Measurements from ENCODE around the gene MORN1. TPM values are rescaled to one million over a fixed set of nuclear protein-coding genes. Genes with fewer than 3 reads are reported as not detected.
"Not testable (repeated sequence)": the region's sequence is repeated elsewhere in the genome, so short reads cannot be mapped to it uniquely, and the experiment has no call there.

Gene MORN1
- total RNA-seq, 4 donors from 2014 or later = 5.7 to 9.7 (median 7.1) TPM

- 73 to 82% methylated on average over 9 to 11 of the region's 12 CpGs for WGBS, 2 donors
- no peak for TF ChIP-seq POLR2A (IDR thresholded peaks at IDR 0.05)
- intact Hi-C loops (cut with DNase I; ENCODE audit: low total_unique reads) = no loop called here
- DNase-seq (ENCODE audit: low spot score in 2 of 2) = no peak
- no peak overlapping the region for H3K4me3 ChIP-seq (ENCODE audit: low read depth, poor library complexity, severe bottlenecking)
These were observed 92.7 kb downstream of the MORN1 start for GRCh38 chr1:2298685-2299084.

GRCh38 chr1:2297246-2298011, 93.9 kb downstream of the MORN1 start:
- H3K4me3 ChIP-seq (ENCODE audit: low read depth, poor library complexity, severe bottlenecking) = no peak overlapping the region
- WGBS, 2 donors = 90 to 92% methylated on average over 33 to 35 of the region's 35 CpGs
- intact Hi-C loops (cut with DNase I; ENCODE audit: low total_unique reads) = no loop called here
- DNase-seq (ENCODE audit: low spot score in 2 of 2) = no peak
- TF ChIP-seq CTCF (IDR thresholded peaks at IDR 0.05) = no peak

GRCh38 chr1:2296614-2297013, 94.7 kb downstream of the MORN1 start:
- intact Hi-C loops (cut with DNase I; ENCODE audit: low total_unique reads) = no loop called here
- DNase-seq (ENCODE audit: low spot score in 2 of 2) = no peak
- no peak overlapping the region for H3K4me3 ChIP-seq (ENCODE audit: low read depth, poor library complexity, severe bottlenecking)
- WGBS, 2 donors = 79 to 80% methylated on average over 18 of the region's 18 CpGs
- TF ChIP-seq POLR2A (IDR thresholded peaks at IDR 0.05) = no peak
- no peak for TF ChIP-seq CTCF (IDR thresholded peaks at IDR 0.05)

GRCh38 chr1:2296211-2296610, 95.1 kb downstream of the MORN1 start:
- H3K4me3 ChIP-seq (ENCODE audit: low read depth, poor library complexity, severe bottlenecking); intact Hi-C loops (cut with DNase I; ENCODE audit: low total_unique reads); DNase-seq (ENCODE audit: low spot score in 2 of 2): not testable (repeated sequence)
- 71 to 77% methylated on average over 9 of the region's 9 CpGs for WGBS, 2 donors

GRCh38 chr1:2295526-2295925, 95.8 kb downstream of the MORN1 start:
- DNase-seq (ENCODE audit: low spot score in 2 of 2) = no peak
- TF ChIP-seq POLR2A (IDR thresholded peaks at IDR 0.05) = no peak
- no peak for TF ChIP-seq CTCF (IDR thresholded peaks at IDR 0.05)
- intact Hi-C loops (cut with DNase I; ENCODE audit: low total_unique reads) = no loop called here
- WGBS, 2 donors = 89 to 91% methylated on average over 12 to 13 of the region's 13 CpGs
- no peak overlapping the region for H3K4me3 ChIP-seq (ENCODE audit: low read depth, poor library complexity, severe bottlenecking)

- intact Hi-C loops (cut with DNase I; ENCODE audit: low total_unique reads) = no loop called here
- DNase-seq (ENCODE audit: low spot score in 2 of 2) = no peak
- no peak overlapping the region for H3K4me3 ChIP-seq (ENCODE audit: low read depth, poor library complexity, severe bottlenecking)
- no peak for TF ChIP-seq CTCF (IDR thresholded peaks at IDR 0.05)
- no peak for TF ChIP-seq POLR2A (IDR thresholded peaks at IDR 0.05)
- whole genome bisulfite sequencing, 2 donors = 61 to 65% methylated on average over 5 of the region's 5 CpGs
These were observed 96.7 kb downstream of the MORN1 start for GRCh38 chr1:2294725-2295078.
